Prostate gland (tissue), 2 donors: ENCODE data around the gene PDE6C.

Experiments used
- CTCF ChIP-seq, 4 experiments: fragments of 200-600 bp in 2 of 4; fragments of 450-650 bp in 2 of 4; sonication (generic) in 2 of 4; IDR thresholded peaks; 1 replicate in 3 of 4; 2 replicates in 1 of 4; pipeline ENCODE4 v1.5.1; 2016 to 2019; ENCODE audit warnings: antibody characterized with exemption in 4 of 4, mild to moderate bottlenecking in 2 of 4, moderate library complexity in 2 of 4
- POLR2AphosphoS5 ChIP-seq: sonication (generic); formaldehyde crosslinking; IDR thresholded peaks from one replicate; pipeline ENCODE4 v1.6.1; 2017; ENCODE audit warnings: antibody characterized with exemption

GRCh38 chr10:93673791-93674190 is 61.5 kb downstream of the PDE6C start:
- TF ChIP-seq CTCF (IDR thresholded peaks at IDR 0.05) (no peak), POLR2AphosphoS5 (no peak)
